Activated B cell treated with CpG ODN at 0.5 μM for 24 hours (primary cell): ENCODE data around the gene LATS2. TPM values are rescaled to one million over a fixed set of nuclear protein-coding genes. Genes with fewer than 3 reads are reported as not detected.

ENCODE experiments used
- ATAC-seq: fragments of 200-7000 bp; cut with Tn5 transposase; one replicate; pipeline ENCODE4 v1.10.0; 2021; ENCODE audit warnings: low read depth, mild to moderate bottlenecking, moderate library complexity
- CTCF ChIA-PET: fragments of 350-600 bp; sonication (Branson Sonifier 250); formaldehyde crosslinking; loops from one replicate; lab custom pipeline; 2021; ENCODE audit warnings: antibody characterized with exemption; lab: Charles Lee
- POLR2A ChIA-PET: fragments of 350-600 bp; sonication (Branson Sonifier 250); formaldehyde crosslinking; loops from one replicate; lab custom pipeline; 2021; ENCODE audit warnings: antibody characterized with exemption; lab: Charles Lee
- DNase-seq: peaks from one replicate; pipeline ENCODE4 v3.0.0; 2022
- H3K27ac Mint-ChIP-seq: one replicate; pipeline ENCODE4 v1.8.0; 2020; ENCODE audit warnings: mixed read lengths
- H3K27me3 Mint-ChIP-seq: one replicate; pipeline ENCODE4 v1.8.0; 2021; ENCODE audit warnings: mixed read lengths
- H3K36me3 Mint-ChIP-seq: one replicate; pipeline ENCODE4 v1.8.0; 2021; ENCODE audit warnings: low read depth, mixed read lengths
- H3K4me1 Mint-ChIP-seq: one replicate; pipeline ENCODE4 v1.8.0; 2021; ENCODE audit warnings: mixed read lengths
- H3K4me3 Mint-ChIP-seq: one replicate; pipeline ENCODE4 v1.8.0; 2020; ENCODE audit warnings: mild to moderate bottlenecking, mixed read lengths
- H3K9me3 Mint-ChIP-seq: one replicate; pipeline ENCODE4 v1.8.0; 2020; ENCODE audit warnings: mixed read lengths
- intact Hi-C: fragments of 100-400 bp; cut with micrococcal nuclease; formaldehyde crosslinking; loops from one replicate; pipeline ENCODE4 v1.15.1; 2024
- total RNA-seq: library from RNA; stranded (reverse); gene quantifications from 2 replicates; pipeline ENCODE4 v1.2.3, GENCODE V29; 2022
- TF ChIP-seq, protein P1 (sequence below): fragments of 200-600 bp; IDR thresholded peaks from one replicate; pipeline ENCODE4 v1.8.0; 2022; ENCODE audit warnings: antibody characterized with exemption, mild to moderate bottlenecking

Gene LATS2
- total RNA-seq, 1 donor from 2014 or later = 1.7 TPM

DNA sequence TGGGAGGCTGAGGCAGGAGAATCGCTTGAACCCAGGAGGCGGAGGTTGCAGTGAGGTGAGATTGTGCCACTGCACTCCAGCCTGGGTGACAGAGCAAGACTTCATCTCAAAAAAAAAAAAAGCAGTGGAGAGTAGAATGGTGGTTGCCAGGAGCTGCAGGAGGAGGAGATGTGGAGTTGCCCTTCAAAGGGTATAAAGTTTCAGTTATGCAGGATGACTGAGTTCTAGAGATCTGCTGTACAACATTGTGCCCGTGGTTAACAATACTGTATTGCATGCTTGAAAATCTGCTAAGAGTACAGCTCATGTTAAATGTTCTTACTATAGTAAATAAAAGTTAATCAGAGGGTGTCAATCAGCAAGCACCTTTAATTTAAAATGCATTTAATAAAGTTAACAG, 28.4 kb upstream of the LATS2 start:
- no peaks in the 10 kb centered on the region for H3K36me3 Mint-ChIP-seq
- DNase-seq = no peak
- H3K4me1 Mint-ChIP-seq = no peaks in the 10 kb centered on the region
- intact Hi-C loops = no loop called here
- POLR2A ChIA-PET = no interaction called here
- no peak overlapping the region for H3K4me3 Mint-ChIP-seq
- ATAC-seq = no peak
- CTCF ChIA-PET = no interaction called here
- H3K27ac Mint-ChIP-seq = no peak overlapping the region
- peaks cover 2% of the 10 kb centered on the region for H3K27me3 Mint-ChIP-seq
- TF ChIP-seq, protein P1, sequence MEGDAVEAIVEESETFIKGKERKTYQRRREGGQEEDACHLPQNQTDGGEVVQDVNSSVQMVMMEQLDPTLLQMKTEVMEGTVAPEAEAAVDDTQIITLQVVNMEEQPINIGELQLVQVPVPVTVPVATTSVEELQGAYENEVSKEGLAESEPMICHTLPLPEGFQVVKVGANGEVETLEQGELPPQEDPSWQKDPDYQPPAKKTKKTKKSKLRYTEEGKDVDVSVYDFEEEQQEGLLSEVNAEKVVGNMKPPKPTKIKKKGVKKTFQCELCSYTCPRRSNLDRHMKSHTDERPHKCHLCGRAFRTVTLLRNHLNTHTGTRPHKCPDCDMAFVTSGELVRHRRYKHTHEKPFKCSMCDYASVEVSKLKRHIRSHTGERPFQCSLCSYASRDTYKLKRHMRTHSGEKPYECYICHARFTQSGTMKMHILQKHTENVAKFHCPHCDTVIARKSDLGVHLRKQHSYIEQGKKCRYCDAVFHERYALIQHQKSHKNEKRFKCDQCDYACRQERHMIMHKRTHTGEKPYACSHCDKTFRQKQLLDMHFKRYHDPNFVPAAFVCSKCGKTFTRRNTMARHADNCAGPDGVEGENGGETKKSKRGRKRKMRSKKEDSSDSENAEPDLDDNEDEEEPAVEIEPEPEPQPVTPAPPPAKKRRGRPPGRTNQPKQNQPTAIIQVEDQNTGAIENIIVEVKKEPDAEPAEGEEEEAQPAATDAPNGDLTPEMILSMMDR = no peak
- H3K9me3 Mint-ChIP-seq = no peaks in the 10 kb centered on the region

DNA sequence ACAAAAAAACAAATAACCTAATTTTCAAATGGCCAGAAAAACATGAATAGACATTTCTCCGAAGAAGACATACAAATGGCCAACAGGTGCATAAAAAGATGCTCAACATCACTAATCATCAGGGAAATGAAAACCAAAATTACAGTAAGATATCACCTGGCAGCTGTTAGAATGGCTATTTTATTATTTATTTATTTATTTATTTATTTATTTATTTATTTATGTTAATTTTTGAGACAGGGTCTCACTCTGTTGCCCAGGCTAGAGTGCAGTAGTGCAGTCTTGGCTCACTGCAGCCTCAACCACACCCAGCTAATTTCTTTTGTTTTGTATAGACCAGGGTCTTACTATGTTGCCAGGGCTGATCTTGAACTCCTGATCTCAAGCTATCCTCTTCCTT, 27.1 kb upstream of the LATS2 start:
- intact Hi-C loops = no loop called here
- CTCF ChIA-PET = no interaction called here

DNA sequence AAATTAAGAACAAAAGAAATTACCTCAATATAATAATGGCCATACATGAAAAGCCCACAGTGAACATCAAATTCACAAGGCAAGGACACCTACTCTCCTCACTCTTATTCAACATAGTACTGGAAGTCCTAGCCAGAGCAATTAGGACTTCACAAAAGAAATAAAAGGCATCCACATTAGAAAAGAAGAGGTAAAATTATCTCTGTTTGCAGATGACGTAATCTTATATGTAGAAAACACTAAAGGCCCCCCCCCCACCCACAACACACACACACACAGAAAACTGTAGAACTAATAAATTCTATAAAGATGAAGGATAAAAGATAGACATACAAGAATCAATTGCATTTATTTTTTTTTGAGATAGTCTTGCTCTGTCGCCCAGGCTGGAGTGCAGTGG, 25.5 kb upstream of the LATS2 start:
- POLR2A ChIA-PET = no interaction called here
- intact Hi-C loops = no loop called here
- H3K36me3 Mint-ChIP-seq = no peaks in the 10 kb centered on the region

More for the DNA sequence above, 27.1 kb upstream of the LATS2 start:
- Mint-ChIP-seq H3K4me1 (no peaks in the 10 kb centered on the region), H3K36me3 (no peaks in the 10 kb centered on the region), H3K27ac (no peak overlapping the region), H3K27me3 (peaks cover 2% of the 10 kb centered on the region), H3K4me3 (no peak overlapping the region), H3K9me3 (no peaks in the 10 kb centered on the region)
- TF ChIP-seq, protein P1 = no peak
- no peak for ATAC-seq
- no peak for DNase-seq
- POLR2A ChIA-PET = no interaction called here

DNA sequence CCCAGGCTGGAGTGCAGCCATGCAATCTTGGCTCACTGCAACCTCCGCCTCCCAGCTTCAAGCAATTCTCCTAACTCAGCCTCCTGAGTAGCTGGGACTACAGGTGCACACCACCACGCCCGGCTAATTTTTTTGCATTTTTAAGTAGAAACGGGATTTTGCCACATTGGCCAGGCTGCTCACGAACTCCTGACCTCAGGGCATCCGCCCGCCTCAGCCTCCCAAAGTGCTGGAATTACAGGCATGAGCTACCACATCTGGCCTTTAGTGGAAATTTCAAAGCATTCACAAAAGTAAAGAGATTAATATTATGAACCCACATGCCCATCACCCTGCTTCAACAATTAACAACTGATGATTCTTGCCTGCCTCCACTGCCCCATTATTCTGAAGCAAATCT, 20.5 kb upstream of the LATS2 start:
- H3K36me3 Mint-ChIP-seq = no peaks in the 10 kb centered on the region
- H3K4me3 Mint-ChIP-seq = no peak overlapping the region
- peaks cover 22% of the 10 kb centered on the region for H3K27me3 Mint-ChIP-seq
- ChIA-PET CTCF (interaction anchor here (0.6 kb wide), 1 partner anchor 28 kb away, joined by 3 read pairs; no protein-coding TSS in a partner anchor), POLR2A (no interaction called here)
- TF ChIP-seq, protein P1 = no peak
- DNase-seq (no peak), ATAC-seq (no peak)
- intact Hi-C loops = no loop called here
- H3K4me1 Mint-ChIP-seq = peaks cover 2% of the 10 kb centered on the region
- H3K27ac Mint-ChIP-seq = no peak overlapping the region
- no peaks in the 10 kb centered on the region for H3K9me3 Mint-ChIP-seq

More for the DNA sequence above, 25.5 kb upstream of the LATS2 start:
- TF ChIP-seq, protein P1 = no peak
- H3K4me1 Mint-ChIP-seq = no peaks in the 10 kb centered on the region
- no peak overlapping the region for H3K4me3 Mint-ChIP-seq
- ATAC-seq (no peak), DNase-seq (no peak)
- CTCF ChIA-PET = no interaction called here
- peaks cover 2% of the 10 kb centered on the region for H3K27me3 Mint-ChIP-seq
- no peaks in the 10 kb centered on the region for H3K9me3 Mint-ChIP-seq
- H3K27ac Mint-ChIP-seq = no peak overlapping the region

DNA sequence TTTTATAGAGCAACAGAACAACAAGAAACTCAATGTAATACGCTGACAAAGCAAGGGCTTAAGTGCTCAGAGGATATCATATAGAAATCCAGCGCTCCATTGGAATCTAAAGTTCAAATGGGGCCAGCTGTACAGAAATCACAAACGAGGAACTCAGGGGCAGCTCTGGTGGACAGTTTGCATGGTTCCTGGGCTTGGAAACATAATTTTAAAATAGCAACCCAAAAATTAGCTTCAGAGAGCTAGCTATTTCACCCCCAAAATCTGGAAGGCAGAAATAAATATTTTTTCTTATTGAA, 19.2 kb upstream of the LATS2 start:
- TF ChIP-seq, protein P1 = no peak
- Mint-ChIP-seq H3K36me3 (no peaks in the 10 kb centered on the region), H3K4me3 (no peak overlapping the region), H3K27me3 (peaks cover 26% of the 10 kb centered on the region), H3K27ac (no peak overlapping the region), H3K4me1 (peaks cover 3% of the 10 kb centered on the region), H3K9me3 (no peaks in the 10 kb centered on the region)
- intact Hi-C loops = no loop called here
- no peak for ATAC-seq
- ChIA-PET CTCF (no interaction called here), POLR2A (no interaction called here)
- no peak for DNase-seq
